GM18505 (cell line): Measurements from ENCODE around the gene FMNL2.
A peak's percentile ranks its signal among the peaks of the same experiment; 100 is the strongest.

Experiments
- ATAC-seq: cut with Tn5 transposase; IDR thresholded peaks from one replicate; pipeline ENCODE4 v1.9.1; 2021; ENCODE audit not compliant: unreplicated experiment
- POLR2A ChIP-seq: IDR thresholded peaks from 4 replicates; pipeline ENCODE4 v1.6.1; 2011; ENCODE audit warnings: borderline replicate concordance; ENCODE audit not compliant: insufficient read depth, insufficient read length; ENCODE audit errors: extremely low read depth

The FMNL2 gene

DNA sequence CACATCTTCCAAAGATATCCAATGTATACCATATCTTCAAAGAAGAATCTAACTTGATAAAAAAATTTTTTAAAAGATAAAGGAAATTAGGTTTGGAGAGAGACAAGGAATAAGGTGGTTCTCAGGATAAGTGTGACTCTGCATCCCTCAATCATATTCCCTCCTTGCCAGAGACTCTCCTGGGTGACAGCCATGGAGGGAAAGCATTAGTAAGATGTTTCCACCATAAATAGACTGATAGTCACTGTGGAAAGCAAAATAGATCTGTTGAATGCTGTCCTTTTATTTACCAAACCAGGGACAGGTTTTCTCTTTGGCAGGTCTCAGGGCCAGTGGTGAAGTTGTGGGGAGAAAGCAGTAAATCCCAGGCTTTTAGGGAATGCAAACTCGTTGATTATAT lies 274.7 kb downstream of the FMNL2 start:
- no peak for ATAC-seq
- TF ChIP-seq POLR2A: no peak

DNA sequence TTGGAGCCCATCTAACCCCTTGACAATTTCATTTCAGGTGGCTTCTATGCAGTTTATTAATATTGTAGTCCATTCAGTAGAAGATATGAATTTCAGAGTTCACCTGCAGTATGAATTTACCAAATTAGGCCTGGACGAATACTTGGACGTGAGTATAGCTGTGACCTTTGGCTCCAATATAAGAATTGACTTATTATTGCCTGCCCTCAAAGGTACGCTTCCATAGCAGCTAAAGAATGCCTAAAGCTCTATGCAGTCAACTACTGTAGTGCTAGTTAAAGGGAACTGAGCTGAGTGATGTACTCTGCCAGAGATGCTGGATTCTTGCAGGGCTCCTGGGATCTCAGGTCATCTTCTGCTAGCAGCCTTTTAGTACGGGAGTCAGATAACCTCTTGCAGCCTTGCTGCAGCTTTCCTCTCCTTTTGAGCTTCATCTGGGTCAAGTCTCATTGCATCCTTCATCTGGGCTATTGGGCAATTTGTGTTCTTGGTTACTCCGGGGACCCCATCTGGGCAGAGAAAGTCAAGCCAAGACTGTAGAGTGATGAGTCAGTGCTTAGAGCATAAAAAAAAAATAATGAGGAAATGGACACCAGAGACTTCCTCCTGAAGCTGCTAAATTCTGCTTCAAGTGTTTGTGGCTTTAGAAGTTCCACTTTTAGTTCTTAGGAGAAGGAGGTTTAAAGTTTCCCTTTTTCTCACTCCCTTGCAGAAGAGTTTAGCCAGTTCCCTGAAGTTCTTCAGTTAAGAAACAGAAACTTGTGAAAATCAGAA lies 276.7 kb downstream of the FMNL2 start:
- no peak for TF ChIP-seq POLR2A
- peak; percentile 79 for ATAC-seq

DNA sequence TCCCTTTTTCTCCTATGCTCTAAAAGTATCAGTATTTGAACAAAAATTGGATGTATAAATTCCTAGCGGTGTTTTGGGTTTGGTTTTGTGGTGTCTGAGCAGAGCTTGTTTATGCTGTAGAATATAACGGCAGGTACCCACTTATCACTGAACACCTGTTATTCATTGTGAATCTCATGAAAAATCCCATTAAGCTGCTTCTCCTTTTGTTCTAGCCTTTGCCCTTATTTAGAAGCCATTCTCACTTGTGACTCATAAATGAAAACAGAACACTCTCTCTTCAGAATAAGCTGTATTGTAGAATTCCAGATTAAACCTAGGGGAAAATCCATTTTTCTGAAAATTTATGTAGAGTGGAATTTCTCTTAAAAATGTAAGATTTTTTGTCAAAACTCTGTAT lies 278.3 kb downstream of the FMNL2 start:
- peak; percentile 40 for ATAC-seq

GRCh38 chr2:152615177-152615576 lies 280.2 kb downstream of the FMNL2 start:
- ATAC-seq: no peak
- no peak for TF ChIP-seq POLR2A

More for the DNA sequence above, 278.3 kb downstream of the FMNL2 start:
- no peak for TF ChIP-seq POLR2A

DNA sequence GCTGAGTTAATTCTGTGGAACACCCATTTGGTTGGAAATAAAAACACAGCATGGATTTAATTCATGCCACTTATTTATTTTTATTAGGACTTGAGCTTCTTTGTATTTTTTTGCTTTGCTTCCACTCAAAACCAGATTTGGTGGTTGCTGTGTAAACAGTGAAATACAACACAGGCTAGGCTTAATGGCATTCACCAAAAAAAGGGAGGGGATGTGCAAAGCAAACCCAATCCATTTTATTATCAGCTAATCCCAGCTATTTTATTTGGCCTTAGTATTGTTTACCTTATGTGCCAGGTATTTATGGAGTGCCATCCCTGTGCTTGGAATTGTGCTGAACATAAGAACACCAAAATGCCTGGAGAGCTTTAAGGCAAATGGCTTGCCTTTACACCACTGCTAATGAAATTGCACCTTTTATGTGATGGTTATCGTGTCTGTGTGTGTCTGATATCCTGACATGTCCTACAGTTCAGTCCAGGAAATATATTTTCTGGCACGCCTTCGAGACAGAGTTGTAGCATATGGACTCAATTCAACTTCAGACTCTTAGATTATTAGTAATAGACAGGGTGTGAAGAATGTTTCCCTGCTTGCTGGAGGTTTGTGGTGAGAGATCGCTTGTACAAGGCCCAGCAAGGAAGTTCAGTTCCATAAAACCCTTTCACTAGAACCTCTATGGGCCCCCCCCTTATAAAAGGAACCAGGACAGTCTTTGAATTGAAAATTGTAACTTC lies 282.6 kb downstream of the FMNL2 start:
- ATAC-seq: no peak
- TF ChIP-seq POLR2A: no peak

GRCh38 chr2:152618193-152618564 lies 283.2 kb downstream of the FMNL2 start:
- no peak for ATAC-seq
- TF ChIP-seq POLR2A: no peak

DNA sequence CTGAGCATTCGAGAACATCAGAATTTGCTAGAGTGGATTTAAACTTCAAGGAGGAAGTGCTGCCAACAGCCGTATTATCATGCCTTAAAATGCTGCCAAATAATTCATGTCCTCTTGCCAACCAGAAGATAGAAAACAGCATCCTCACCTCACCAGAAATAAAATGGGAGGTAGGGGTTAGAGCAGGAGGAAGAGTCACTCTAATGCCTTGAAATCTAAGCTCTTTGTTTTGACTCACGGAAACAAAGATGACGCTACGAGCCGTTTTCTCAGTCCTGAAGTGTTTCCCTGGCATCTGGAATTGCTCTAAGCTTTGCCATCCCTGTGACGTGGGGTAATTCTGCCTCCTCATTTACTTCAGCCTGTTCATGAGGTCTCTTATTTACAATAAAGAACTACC lies 285.2 kb downstream of the FMNL2 start:
- TF ChIP-seq POLR2A: no peak
- no peak for ATAC-seq

DNA sequence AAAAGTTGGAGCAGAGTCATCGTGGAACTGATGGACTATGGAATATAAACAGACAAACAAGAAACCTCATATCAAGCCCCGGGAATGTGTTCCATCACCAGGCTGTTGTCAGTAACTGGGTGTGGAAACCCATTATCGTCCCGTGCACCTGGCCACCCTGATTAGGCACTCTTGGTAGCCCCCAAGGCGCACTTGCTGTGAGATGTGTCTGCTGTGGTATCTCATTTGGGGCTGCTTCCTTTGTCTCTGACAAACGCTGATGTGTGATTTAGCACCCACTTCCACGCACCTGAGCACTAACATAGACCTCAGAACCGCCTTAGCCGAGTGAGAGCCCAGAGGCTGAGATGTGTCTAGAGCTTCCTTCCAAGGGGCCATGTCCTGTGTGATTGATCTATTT lies 286.0 kb downstream of the FMNL2 start:
- ATAC-seq: no peak
- TF ChIP-seq POLR2A: no peak

DNA sequence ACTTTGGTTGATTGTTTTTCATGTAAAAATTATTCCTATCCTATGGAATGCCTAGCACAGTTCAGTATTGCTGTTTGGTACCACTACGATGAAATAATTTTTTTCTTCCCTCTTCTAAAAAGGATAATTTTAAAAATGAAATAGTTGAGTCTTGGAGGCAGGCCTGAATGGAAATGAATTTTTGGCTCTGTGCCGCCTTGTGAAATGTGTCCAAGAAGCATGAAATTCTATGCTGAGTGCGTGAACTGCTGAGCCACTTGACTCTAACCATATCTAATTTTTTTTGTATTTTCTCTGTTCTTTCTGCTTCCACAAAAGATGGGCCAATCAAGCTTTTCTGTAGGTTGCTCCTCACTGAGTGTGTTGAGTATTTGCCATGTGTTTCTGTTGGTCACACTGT lies 287.2 kb downstream of the FMNL2 start:
- no peak for TF ChIP-seq POLR2A
- ATAC-seq: no peak

DNA sequence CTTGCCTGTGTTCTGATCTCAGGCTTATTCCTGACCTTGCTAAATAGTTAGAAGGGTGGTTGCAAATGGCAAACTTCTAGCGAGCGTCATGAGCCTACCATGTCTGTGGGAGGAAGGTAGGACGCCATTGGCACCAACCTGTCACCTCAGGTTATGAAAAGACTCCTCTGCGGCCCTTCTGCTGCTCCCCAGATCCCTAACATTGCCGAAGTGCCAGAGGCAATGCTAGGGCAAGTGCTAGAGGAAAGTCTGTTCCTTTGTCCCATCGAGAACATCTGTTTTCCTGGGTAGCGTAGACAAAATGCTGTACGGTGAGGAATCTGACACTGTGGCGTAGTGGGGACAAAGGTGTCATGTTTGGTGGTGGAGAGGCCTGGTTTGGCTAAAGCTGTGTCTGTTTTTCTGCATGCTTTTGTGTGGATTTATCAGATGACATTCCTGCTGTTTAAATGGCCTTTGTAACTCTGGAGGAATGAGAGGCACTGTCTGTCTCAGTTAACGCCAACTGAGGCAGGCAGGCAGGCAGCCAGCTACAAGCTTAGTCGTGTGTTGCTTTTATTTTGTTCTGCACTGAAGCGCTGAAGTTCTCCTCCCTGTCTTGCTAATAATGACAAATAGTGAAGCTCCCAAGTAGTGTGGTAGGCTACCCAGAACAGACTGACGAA lies 288.2 kb downstream of the FMNL2 start:
- ATAC-seq: no peak
- TF ChIP-seq POLR2A: no peak

DNA sequence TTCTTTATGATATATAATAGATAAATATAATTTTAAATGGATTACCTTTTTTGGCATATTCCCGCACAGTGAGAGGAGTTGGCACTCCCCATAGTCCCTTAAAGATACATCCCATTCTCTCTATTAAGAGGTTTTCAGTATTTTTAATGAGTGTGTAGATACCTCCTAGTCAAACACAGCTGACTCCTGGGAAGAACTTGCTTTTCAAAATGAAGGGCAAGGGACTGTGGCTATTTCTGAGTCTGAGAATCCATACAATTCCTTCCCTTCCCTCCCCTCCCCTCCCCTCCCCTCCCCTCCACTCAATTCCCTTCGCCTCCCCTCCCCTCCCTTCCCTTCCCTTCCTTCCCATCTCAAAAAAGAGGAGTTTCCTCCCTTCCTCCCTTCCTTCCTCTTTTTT lies 288.8 kb downstream of the FMNL2 start:
- TF ChIP-seq POLR2A: no peak
- ATAC-seq: no peak

GRCh38 chr2:152624805-152625204 lies 289.8 kb downstream of the FMNL2 start:
- no peak for ATAC-seq
- TF ChIP-seq POLR2A: no peak

DNA sequence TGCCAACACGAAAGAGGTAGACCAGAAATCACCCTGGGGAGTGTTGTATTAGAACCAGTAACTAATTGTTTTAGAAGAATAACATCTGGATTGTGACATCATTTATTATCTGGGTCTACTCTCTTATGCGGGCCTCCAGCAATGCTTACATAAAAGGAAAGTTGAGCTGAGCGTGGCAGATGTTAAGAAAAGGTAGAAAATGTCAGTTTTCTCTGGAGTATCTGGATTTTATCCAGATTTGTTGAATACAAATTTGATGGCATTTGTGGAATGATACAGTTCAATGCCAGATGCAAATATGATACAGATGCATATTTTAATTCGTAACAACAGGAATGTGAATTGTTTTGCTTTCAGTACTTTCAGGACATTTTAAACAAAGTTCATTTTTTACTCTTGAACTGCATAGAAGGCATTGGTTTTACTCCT lies 292.0 kb downstream of the FMNL2 start:
- TF ChIP-seq POLR2A: no peak
- ATAC-seq: no peak
